Fibroblast of villous mesenchyme (primary cell): ENCODE data around the gene NUDCD3. TPM values are rescaled to one million over a fixed set of nuclear protein-coding genes. Genes with fewer than 3 reads are reported as not detected.

ENCODE experiments used
- DNase-seq: peaks from one replicate; pipeline ENCODE4 v3.0.0-alpha.2; 2010; ENCODE audit warnings: low read depth
- H3K4me3 ChIP-seq: 2 replicates; pipeline ENCODE4 v1.5.1; 2011; ENCODE audit warnings: low read depth, mild to moderate bottlenecking, low read length
- total RNA-seq: library from RNA; depleted of rRNA; stranded (reverse); fragments of >200 nt; gene quantifications from 2 replicates; pipeline ENCODE4 v1.2.3, GENCODE V29; 2012
- TF ChIP-seq, protein P1 (sequence below): IDR thresholded peaks from 2 replicates; pipeline ENCODE4 v1.5.1; 2012; ENCODE audit warnings: low read depth, mild to moderate bottlenecking, low read length; ENCODE audit not compliant: insufficient read depth

NUDCD3 gene
- total RNA-seq, 1 donor = 62.2 TPM

DNA sequence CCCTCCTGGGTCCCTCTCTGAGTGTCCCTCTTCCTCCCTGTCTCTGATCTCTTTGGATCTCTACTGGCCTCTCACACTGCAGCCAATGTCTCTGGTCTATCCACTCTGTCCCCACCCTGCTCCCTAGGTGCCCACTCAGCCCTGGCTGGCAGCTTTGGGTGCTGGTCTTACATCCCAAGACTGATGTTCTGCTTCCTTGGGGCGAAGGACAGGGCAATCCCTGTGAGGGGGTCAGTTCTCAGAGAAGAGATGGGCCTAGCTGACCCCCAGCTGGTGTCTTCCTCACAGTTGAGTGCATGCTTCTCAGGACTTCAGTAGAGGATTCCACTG is 113.4 kb downstream of the NUDCD3 start:
- TF ChIP-seq, protein P1, sequence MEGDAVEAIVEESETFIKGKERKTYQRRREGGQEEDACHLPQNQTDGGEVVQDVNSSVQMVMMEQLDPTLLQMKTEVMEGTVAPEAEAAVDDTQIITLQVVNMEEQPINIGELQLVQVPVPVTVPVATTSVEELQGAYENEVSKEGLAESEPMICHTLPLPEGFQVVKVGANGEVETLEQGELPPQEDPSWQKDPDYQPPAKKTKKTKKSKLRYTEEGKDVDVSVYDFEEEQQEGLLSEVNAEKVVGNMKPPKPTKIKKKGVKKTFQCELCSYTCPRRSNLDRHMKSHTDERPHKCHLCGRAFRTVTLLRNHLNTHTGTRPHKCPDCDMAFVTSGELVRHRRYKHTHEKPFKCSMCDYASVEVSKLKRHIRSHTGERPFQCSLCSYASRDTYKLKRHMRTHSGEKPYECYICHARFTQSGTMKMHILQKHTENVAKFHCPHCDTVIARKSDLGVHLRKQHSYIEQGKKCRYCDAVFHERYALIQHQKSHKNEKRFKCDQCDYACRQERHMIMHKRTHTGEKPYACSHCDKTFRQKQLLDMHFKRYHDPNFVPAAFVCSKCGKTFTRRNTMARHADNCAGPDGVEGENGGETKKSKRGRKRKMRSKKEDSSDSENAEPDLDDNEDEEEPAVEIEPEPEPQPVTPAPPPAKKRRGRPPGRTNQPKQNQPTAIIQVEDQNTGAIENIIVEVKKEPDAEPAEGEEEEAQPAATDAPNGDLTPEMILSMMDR = no peak
- H3K4me3 ChIP-seq = no peak overlapping the region
- DNase-seq = no peak

DNA sequence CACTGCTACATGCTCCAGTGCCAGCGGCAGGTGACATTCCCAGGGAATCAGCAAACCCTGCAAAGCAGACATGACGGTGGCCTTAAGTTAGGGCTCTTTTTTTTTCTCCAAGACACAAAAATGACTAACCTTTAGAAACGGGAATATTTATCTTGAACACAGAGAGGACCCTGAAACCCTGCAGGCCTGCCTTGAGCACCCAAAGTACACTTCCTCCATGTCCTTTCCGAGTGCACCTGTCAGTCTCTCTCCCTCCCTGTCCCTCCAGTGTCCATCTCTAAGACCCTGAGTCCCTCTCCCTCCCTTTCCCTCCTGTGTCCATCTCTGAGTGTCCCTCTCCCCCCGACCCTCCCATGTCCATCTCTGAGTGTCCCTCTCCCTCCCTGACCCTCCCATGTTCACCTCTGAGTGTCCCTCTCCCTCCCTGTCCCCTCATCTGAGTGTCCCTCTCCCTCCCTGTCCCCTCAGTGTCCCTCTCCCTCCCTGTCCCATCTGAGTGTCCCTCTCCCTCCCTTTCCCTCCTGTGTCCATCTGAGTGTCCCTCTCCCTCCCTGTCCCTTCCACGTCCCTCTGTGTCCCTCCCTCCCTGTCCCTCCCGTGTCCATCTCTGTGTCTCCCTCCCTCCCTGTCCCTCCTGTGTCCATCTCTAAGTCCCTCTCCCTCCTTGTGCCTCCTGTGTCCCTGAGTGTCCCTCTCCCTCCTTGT is 113.9 kb downstream of the NUDCD3 start:
- TF ChIP-seq, protein P1 = no peak
- no peak for DNase-seq
- no peak overlapping the region for H3K4me3 ChIP-seq

DNA sequence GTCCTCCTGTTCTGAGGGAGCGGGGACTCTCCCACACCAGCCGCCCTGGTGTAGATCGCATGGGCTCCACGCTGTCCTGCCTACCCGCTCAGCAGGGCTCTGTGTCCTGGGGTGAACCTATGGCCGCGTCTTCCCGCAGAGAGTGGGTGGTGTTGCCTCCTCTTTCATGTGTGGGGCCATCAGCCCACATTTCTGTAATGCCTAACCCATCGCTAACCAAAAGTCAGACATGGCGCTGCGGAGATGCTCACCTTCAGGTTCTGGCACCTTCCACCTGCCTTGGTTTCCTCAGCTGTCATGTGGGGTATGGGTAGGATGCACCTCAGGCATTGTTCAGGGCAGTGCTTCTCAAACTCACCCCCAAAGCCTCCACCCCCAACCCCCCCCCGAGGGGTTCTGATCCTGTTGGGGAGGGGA is 114.5 kb downstream of the NUDCD3 start:
- DNase-seq = no peak
- H3K4me3 ChIP-seq = no peak overlapping the region
- TF ChIP-seq, protein P1 = no peak

DNA sequence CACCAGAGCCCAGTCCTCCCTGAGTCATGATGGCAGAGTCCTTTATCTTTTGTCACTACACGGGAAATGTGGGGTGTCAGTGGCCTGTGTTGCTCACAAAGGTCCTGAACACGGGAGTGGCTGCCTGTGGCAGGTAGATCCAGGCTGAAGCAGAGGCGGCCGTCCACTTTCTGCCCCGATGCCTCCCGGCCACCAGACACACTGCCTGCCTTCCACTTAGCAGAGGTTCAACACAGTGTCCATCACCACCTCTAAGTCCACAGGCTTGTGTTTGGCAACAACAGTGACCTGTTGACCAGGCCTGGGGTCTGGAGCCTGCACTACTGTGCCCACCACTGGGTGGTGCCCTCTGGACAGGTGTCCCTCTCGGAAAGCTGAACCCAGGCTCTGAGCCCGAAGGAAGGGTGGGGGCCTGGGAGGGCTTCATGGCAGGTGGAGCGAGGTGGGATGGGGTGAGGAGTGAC is 115.2 kb downstream of the NUDCD3 start:
- no peak overlapping the region for H3K4me3 ChIP-seq
- TF ChIP-seq, protein P1 = no peak
- DNase-seq = no peak

DNA sequence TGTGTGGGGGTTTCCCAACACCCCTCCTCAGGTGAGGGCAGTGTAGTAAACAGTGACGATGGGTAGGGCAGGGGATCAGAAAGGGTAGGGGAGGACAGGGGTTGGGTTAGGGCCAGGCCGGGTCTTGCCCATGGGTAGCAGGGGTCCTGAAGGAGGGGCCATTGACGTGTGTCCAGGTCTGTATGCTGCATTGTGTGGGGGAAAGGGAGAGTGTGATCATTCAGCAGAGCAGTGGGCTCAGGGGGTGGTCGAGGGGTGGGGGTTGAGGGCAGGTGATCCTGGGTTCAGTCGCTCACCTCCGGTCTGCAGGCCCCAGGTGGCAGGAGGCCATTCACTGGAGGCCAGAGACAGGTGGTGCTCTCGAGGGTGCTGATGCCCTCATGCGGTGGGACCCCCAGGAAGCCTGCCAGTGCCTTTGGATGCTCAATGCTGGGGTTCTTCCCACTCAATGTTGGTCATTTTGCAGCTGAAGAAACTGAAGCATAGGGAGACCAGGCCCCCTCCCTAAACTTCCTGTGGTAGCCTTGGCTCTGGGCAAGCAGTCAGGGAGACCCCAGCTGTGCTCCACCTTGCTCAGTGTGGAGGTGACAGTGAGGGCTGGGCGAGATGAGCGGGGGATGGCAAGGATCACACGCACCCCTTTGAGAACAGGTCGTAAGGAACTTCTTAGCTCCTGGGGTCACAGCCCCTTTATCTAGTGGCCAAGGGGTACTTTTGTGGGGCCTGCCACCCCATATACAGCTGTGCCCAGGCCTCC is 116.3 kb downstream of the NUDCD3 start:
- DNase-seq = no peak
- H3K4me3 ChIP-seq = no peak overlapping the region
- TF ChIP-seq, protein P1 = no peak

DNA sequence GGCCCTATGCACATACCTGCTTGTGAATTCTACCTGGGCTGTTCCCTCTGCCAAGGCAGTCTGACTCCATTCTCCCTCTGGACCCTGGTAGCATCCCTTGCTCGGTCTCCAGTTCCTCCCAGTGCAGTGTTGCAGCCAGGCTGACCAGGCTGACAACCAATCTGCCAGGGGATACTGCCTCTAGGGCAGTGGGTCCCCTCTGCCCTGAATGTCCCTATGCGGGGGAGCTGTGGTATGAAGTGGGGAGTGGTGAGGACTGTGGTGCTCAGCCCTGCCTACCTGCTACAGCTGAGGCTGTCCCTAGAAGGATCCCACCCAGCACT is 117.1 kb downstream of the NUDCD3 start:
- no peak overlapping the region for H3K4me3 ChIP-seq
- TF ChIP-seq, protein P1 = no peak
- no peak for DNase-seq
